Adrenal gland (tissue), 5 donors: ENCODE results near the gene HSPA12A.

Source experiments
- CTCF ChIP-seq, 6 experiments: fragments of 450-650 bp in 4 of 6; fragments of 200-600 bp in 2 of 6; sonication (generic) in 1 of 6; IDR thresholded peaks; 1 replicate in 5 of 6; 2 replicates in 1 of 6; pipeline versions ENCODE4 v1.5.1 to v1.8.0; 2016 to 2021; ENCODE audit warnings: antibody characterized with exemption in 6 of 6, mild to moderate bottlenecking in 2 of 6, moderate library complexity in 1 of 6
- POLR2A ChIP-seq, 2 donors: fragments of 450-650 bp; IDR thresholded peaks; one replicate each; pipeline ENCODE4 v1.6.1; 2017; ENCODE audit warnings: antibody characterized with exemption in 2 of 2, mild to moderate bottlenecking in 2 of 2, moderate library complexity in 1 of 2
- donor health status: DM: no; HTN: no; CAD: no.

GRCh38 chr10:116670706-116671105 is 71.7 kb downstream of the HSPA12A start:
- TF ChIP-seq CTCF (IDR thresholded peaks at IDR 0.05) = no peak
- TF ChIP-seq POLR2A (IDR thresholded peaks at IDR 0.05) = no peak
